WTC11 (cell line): Measurements from ENCODE around the gene NAGLU. TPM values are rescaled to one million over a fixed set of nuclear protein-coding genes. Genes with fewer than 3 reads are reported as not detected.
"Not testable (repeated sequence)": the region's sequence is repeated elsewhere in the genome, so short reads cannot be mapped to it uniquely, and the experiment has no call there.

Experiments used
- ATAC-seq: fragments of 200-7000 bp; cut with Tn5 transposase; 2 replicates; pipeline ENCODE4 v1.10.0; 2021; ENCODE audit warnings: mild to moderate bottlenecking, moderate library complexity
- CTCF ChIA-PET: fragments of 300-600 bp; sonication (Branson Sonifier 250); formaldehyde crosslinking; loops from one replicate; lab custom pipeline; 2021; ENCODE audit warnings: antibody characterized with exemption; lab: Charles Lee
- POLR2A ChIA-PET: fragments of 350-600 bp; sonication (Branson Sonifier 250); formaldehyde crosslinking; loops from one replicate; lab custom pipeline; 2021; ENCODE audit warnings: antibody characterized with exemption; lab: Charles Lee
- DNase-seq: peaks from one replicate; pipeline ENCODE4 v3.0.0; 2021; ENCODE audit warnings: low spot score
- H3K27ac Mint-ChIP-seq: 2 replicates; pipeline ENCODE4 v1.8.0; 2021; ENCODE audit warnings: mixed read lengths
- H3K27me3 Mint-ChIP-seq: 2 replicates; pipeline ENCODE4 v1.8.0; 2021; ENCODE audit warnings: low read depth, mild to moderate bottlenecking, moderate library complexity, mixed read lengths
- H3K36me3 Mint-ChIP-seq: 2 replicates; pipeline ENCODE4 v1.8.0; 2021; ENCODE audit warnings: mixed read lengths
- H3K4me1 Mint-ChIP-seq: 2 replicates; pipeline ENCODE4 v1.8.0; 2022; ENCODE audit warnings: mixed read lengths
- H3K4me3 Mint-ChIP-seq: 2 replicates; pipeline ENCODE4 v1.8.0; 2021; ENCODE audit warnings: mild to moderate bottlenecking, moderate library complexity, mixed read lengths
- H3K9me3 Mint-ChIP-seq: 2 replicates; pipeline ENCODE4 v1.8.0; 2021; ENCODE audit warnings: mixed read lengths
- ATF6 ChIP-seq: sonication (generic); formaldehyde crosslinking; IDR thresholded peaks from 2 replicates; pipeline ENCODE4 v1.8.1; 2023; ENCODE audit warnings: mild to moderate bottlenecking, missing genetic modification reagents
- CTCF ChIP-seq: fragments of 200-600 bp; IDR thresholded peaks from 2 replicates; pipeline ENCODE4 v1.8.0; 2022; ENCODE audit warnings: antibody characterized with exemption
- E2F1 ChIP-seq: sonication (generic); formaldehyde crosslinking; IDR thresholded peaks from 2 replicates; pipeline ENCODE4 v1.8.0; 2022; ENCODE audit warnings: mild to moderate bottlenecking, missing genetic modification reagents
- GABPB1 ChIP-seq: sonication (generic); formaldehyde crosslinking; IDR thresholded peaks from 2 replicates; pipeline ENCODE4 v1.8.1; 2023; ENCODE audit warnings: mild to moderate bottlenecking, missing genetic modification reagents
- NR1H2 ChIP-seq: sonication (generic); formaldehyde crosslinking; IDR thresholded peaks from 2 replicates; pipeline ENCODE4 v1.9.0; 2021; ENCODE audit warnings: mild to moderate bottlenecking, moderate library complexity, missing genetic modification reagents
- RORB ChIP-seq: fragments of 250-450 bp; sonication (Bioruptor Pico); IDR thresholded peaks from 2 replicates; pipeline ENCODE4 v1.9.0; 2021; ENCODE audit warnings: mild to moderate bottlenecking
- USF1 ChIP-seq: sonication (generic); formaldehyde crosslinking; IDR thresholded peaks from 2 replicates; pipeline ENCODE4 v1.8.0; 2022; ENCODE audit warnings: mild to moderate bottlenecking, missing genetic modification reagents
- ZMAT4 ChIP-seq: fragments of 250-450 bp; sonication (Bioruptor Pico); IDR thresholded peaks from 2 replicates; pipeline ENCODE4 v1.9.0; 2021; ENCODE audit warnings: mild to moderate bottlenecking
- ZNF512 ChIP-seq: sonication (generic); formaldehyde crosslinking; IDR thresholded peaks from 2 replicates; pipeline ENCODE4 v1.8.1; 2022; ENCODE audit warnings: missing genetic modification reagents, borderline replicate concordance
- total RNA-seq: library from RNA; stranded (reverse); gene quantifications from 3 replicates; pipeline ENCODE4 v1.2.3, GENCODE V29; 2021

The NAGLU gene
- total RNA-seq, 1 experiment from 2014 or later = 39.3 TPM

- TF ChIP-seq E2F1 (no peak), ZMAT4 (no peak), ATF6 (no peak)
- TF ChIP-seq, all 79 proteins: peak for 0
Observed at GRCh38 chr17:42543190-42544079, 7.4 kb downstream of the NAGLU start (continued).

- no peak overlapping the region for H3K4me3 Mint-ChIP-seq
- TF ChIP-seq CTCF (no peak), GABPB1 (CRISPR knock-in tag) (0 out of 2 replicates have a peak, but pooled peaks have one; percentile 20)
- H3K9me3 Mint-ChIP-seq = no peaks in the 10 kb centered on the region
- ChIA-PET CTCF (no interaction called here), POLR2A (no interaction called here)
- no peak overlapping the region for H3K27ac Mint-ChIP-seq
- H3K27me3 Mint-ChIP-seq = peaks cover 2% of the 10 kb centered on the region; the same call in 1 of the 2 replicates
- H3K36me3 Mint-ChIP-seq = peaks cover 8% of the 10 kb centered on the region; the same call in 1 of the 2 replicates
- H3K4me1 Mint-ChIP-seq = peaks cover 12% of the 10 kb centered on the region
- DNase-seq = no peak
- no peak for ATAC-seq
Observed at GRCh38 chr17:42544874-42545283, 8.8 kb downstream of the NAGLU start.

GRCh38 chr17:42545755-42546505 is 9.9 kb downstream of the NAGLU start:
- DNase-seq, H3K27me3 Mint-ChIP-seq, H3K4me3 Mint-ChIP-seq, POLR2A ChIA-PET, H3K27ac Mint-ChIP-seq, H3K9me3 Mint-ChIP-seq, H3K36me3 Mint-ChIP-seq, ATAC-seq: not testable (repeated sequence)
- H3K4me1 Mint-ChIP-seq = peaks cover 14% of the 10 kb centered on the region
- CTCF ChIA-PET = interaction anchor here (1.3 to 1.4 kb wide), 2 partner anchors 9 kb away, joined by 3 to 4 read pairs; no protein-coding TSS in a partner anchor

GRCh38 chr17:42547001-42547461 is 11.0 kb downstream of the NAGLU start:
- no peak for TF ChIP-seq RORB
- TF ChIP-seq USF1 = no peak
- TF ChIP-seq ZMAT4 = no peak
- no peak for TF ChIP-seq NR1H2 (CRISPR knock-in tag)
- no peak for TF ChIP-seq ZNF512 (CRISPR knock-in tag)
- 0 out of 2 replicates have a peak overlapping the region, but pooled peaks have one; percentile 16 for H3K4me3 Mint-ChIP-seq
- DNase-seq (no peak), ATAC-seq (no peak)
- ChIA-PET CTCF (interaction anchor here (1.3 to 3.0 kb wide), 9 partner anchors 11 to 277 kb away, joined by 3 to 65 read pairs (median 18); partner anchors contain the start of genes BECN1, NAGLU and PSMC3IP), POLR2A (no interaction called here)
- H3K9me3 Mint-ChIP-seq = no peaks in the 10 kb centered on the region
- H3K36me3 Mint-ChIP-seq = no peaks in the 10 kb centered on the region; the same call in 1 of the 2 replicates
- H3K27ac Mint-ChIP-seq = no peak overlapping the region
- H3K27me3 Mint-ChIP-seq = peaks cover 2% of the 10 kb centered on the region; the same call in 1 of the 2 replicates
- peaks cover 15% of the 10 kb centered on the region for H3K4me1 Mint-ChIP-seq
